K562 (cell line): ENCODE data around the gene DAO. TPM values are rescaled to one million over a fixed set of nuclear protein-coding genes. Genes with fewer than 3 reads are reported as not detected.

Source experiments
- ATAC-seq: fragments of 200-7000 bp; cut with Tn5 transposase; 3 replicates; pipeline ENCODE4 v1.9.1; 2020; ENCODE audit warnings: moderate library complexity
- BruUV-seq: library from RNA; stranded (reverse); fragments of 400-500 nt; replicated peaks from 2 replicates; lab custom pipeline; 2021; lab: Mats Ljungman, UMichigan
- CTCF ChIA-PET: fragments of 300-600 bp; formaldehyde crosslinking; extraction: SDS; loops from one replicate; lab custom pipeline; 2021; ENCODE audit warnings: low intra/inter-chr PET ratio; lab: Yijun Ruan, JAX
- POLR2A ChIA-PET: fragments of 300-600, 350-650 bp; sonication (Branson Sonifier 250); formaldehyde crosslinking; extraction: SDS; loops from one replicate; lab custom pipeline; 2021; ENCODE audit warnings: antibody characterized with exemption, inconsistent platforms; lab: Yijun Ruan, JAX
- DNase-seq, 4 experiments: peaks; one replicate each; pipeline versions ENCODE4 v3.0.0 to v3.0.0-alpha.2; 2011 to 2018; ENCODE audit warnings: low spot score in 3 of 4, mixed read lengths in 3 of 4; ENCODE audit errors: extremely low read depth in 1 of 4
- FAIRE-seq: peaks from 2 replicates; lab custom pipeline; 2011; peaks lifted over from hg19 to GRCh38; lab: Jason Lieb, UNC
- H2AFZ ChIP-seq: 2 replicates; pipeline ENCODE4 v1.6.0; 2011; ENCODE audit warnings: low read depth, low read length, control low read depth, inconsistent platforms
- H3K27ac ChIP-seq: fragments of 200-600 bp; 3 replicates; pipeline ENCODE4 v1.8.0; 2011; ENCODE audit warnings: low read depth, mild to moderate bottlenecking, control low read depth, inconsistent platforms, low read length, moderate library complexity, mixed read lengths; ENCODE audit errors: extremely low read depth
- H3K27me3 ChIP-seq, 2 experiments: fragments of 300-600 bp in 1 of 2; 2 replicates in 1 of 2; 3 replicates in 1 of 2; pipeline versions ENCODE4 v1.6.0 to v1.8.0; 2011; ENCODE audit warnings: inconsistent platforms in 2 of 2, low read length in 2 of 2, mild to moderate bottlenecking in 1 of 2, mixed read lengths in 1 of 2, moderate library complexity in 1 of 2; ENCODE audit not compliant: control insufficient read depth in 2 of 2, insufficient read depth in 2 of 2
- H3K36me3 ChIP-seq: fragments of 300-600 bp; 3 replicates; pipeline ENCODE4 v1.8.0; 2011; ENCODE audit warnings: mild to moderate bottlenecking, low read length, inconsistent platforms; ENCODE audit not compliant: control insufficient read depth, insufficient read depth
- H3K4me1 ChIP-seq, 2 experiments: fragments of 200-600 bp in 1 of 2; replicated peaks in 1 of 2; 2 replicates in 1 of 2; 3 replicates in 1 of 2; pipeline versions ENCODE4 v1.5.1 to v1.8.0; 2011; ENCODE audit warnings: inconsistent platforms in 2 of 2, low read length in 2 of 2, mild to moderate bottlenecking in 1 of 2, mixed read lengths in 1 of 2, moderate library complexity in 1 of 2; ENCODE audit not compliant: control insufficient read depth in 2 of 2, insufficient read depth in 2 of 2
- H3K4me2 ChIP-seq: 2 replicates; pipeline ENCODE4 v1.6.1; 2011; ENCODE audit warnings: low read length, control low read depth, inconsistent platforms, mixed read lengths; ENCODE audit not compliant: insufficient read depth
- H3K4me3 ChIP-seq: fragments of 200-600 bp; sonication (generic), shearing (Covaris generic); 2 replicates; pipeline ENCODE4 v1.5.1; 2016; ENCODE audit warnings: control low read depth, inconsistent platforms
- H3K79me2 ChIP-seq: fragments of 200-600 bp; 3 replicates; pipeline ENCODE4 v1.8.0; 2011; ENCODE audit warnings: low read length, inconsistent platforms; ENCODE audit not compliant: control insufficient read depth, insufficient read depth
- H3K9ac ChIP-seq, 2 experiments: 2 replicates each; pipeline versions ENCODE4 v1.6.0 to v1.6.1; 2011; ENCODE audit warnings: low read depth in 2 of 2, low read length in 2 of 2, control low read depth in 1 of 2, inconsistent platforms in 1 of 2, mild to moderate bottlenecking in 1 of 2, mixed read lengths in 1 of 2; ENCODE audit not compliant: insufficient read depth in 1 of 2
- H3K9me1 ChIP-seq: one replicate; pipeline ENCODE4 v1.6.0; 2011; ENCODE audit warnings: inconsistent platforms, mild to moderate bottlenecking, low read length, moderate library complexity; ENCODE audit not compliant: control insufficient read depth, insufficient read depth
- H3K9me3 ChIP-seq: replicated peaks from 2 replicates; pipeline ENCODE4 v1.5.1; 2011; ENCODE audit warnings: low read depth, low read length, inconsistent platforms; ENCODE audit not compliant: control insufficient read depth, insufficient read depth
- H4K20me1 ChIP-seq: replicated peaks from 2 replicates; pipeline ENCODE4 v1.6.1; 2011; ENCODE audit warnings: low read length, inconsistent platforms, mixed read lengths; ENCODE audit not compliant: control insufficient read depth, insufficient read depth
- CCNT2 ChIP-seq: IDR thresholded peaks from 2 replicates; pipeline ENCODE4 v1.6.1; 2011; ENCODE audit warnings: borderline replicate concordance, low read depth, mild to moderate bottlenecking, moderate library complexity, mixed read lengths, low read length; ENCODE audit not compliant: insufficient read length; ENCODE audit errors: extremely low read depth
- CTBP1 ChIP-seq: fragments of 450-650 bp; IDR thresholded peaks from 2 replicates; pipeline ENCODE4 v1.6.1; 2016; ENCODE audit warnings: borderline replicate concordance
- CTCF ChIP-seq, 3 experiments: IDR thresholded peaks in 2 of 3; conservative IDR thresholded peaks in 1 of 3; 2 replicates each; pipeline ENCODE4 v1.5.1; 2011 to 2012; ENCODE audit warnings: low read length in 3 of 3, mild to moderate bottlenecking in 3 of 3, control low read depth in 2 of 3, improper control_type of control experiment in 1 of 3, inconsistent platforms in 1 of 3, low read depth in 1 of 3, mixed read lengths in 1 of 3, moderate library complexity in 1 of 3; ENCODE audit not compliant: insufficient read depth in 2 of 3
- PTBP1 ChIP-seq: fragments of 200-400 bp; formaldehyde crosslinking; IDR thresholded peaks from 2 replicates; pipeline ENCODE4 v1.6.1; 2017; ENCODE audit warnings: low read depth, low read length
- RBM25 ChIP-seq: fragments of 200-400 bp; formaldehyde crosslinking; IDR thresholded peaks from 2 replicates; pipeline ENCODE4 v1.6.1; 2018; ENCODE audit warnings: low read length, low read depth, moderate library complexity; ENCODE audit not compliant: severe bottlenecking
- REST ChIP-seq, 2 experiments: fragments of 450-650 bp; formaldehyde crosslinking in 1 of 2; IDR thresholded peaks; 2 replicates each; pipeline versions ENCODE4 v1.4.0 to v1.6.1; 2014 to 2020; ENCODE audit warnings: mild to moderate bottlenecking in 2 of 2, borderline replicate concordance in 1 of 2, low read depth in 1 of 2
- SMC3 ChIP-seq: conservative IDR thresholded peaks from 2 replicates; pipeline ENCODE4 v1.6.1; 2011; ENCODE audit warnings: low read depth, low read length, improper control_type of control experiment; ENCODE audit not compliant: insufficient read depth
- WGBS: fragments of 100-300 bp; shearing (Covaris generic); methylation state at CpG from one replicate; pipeline ENCODE4 v1.1.6; 2016; ENCODE audit warnings: low coverage, mixed read lengths; ENCODE audit not compliant: insufficient coverage; ENCODE audit errors: missing lambda C conversion rate; 5-methylcytosine and 5-hydroxymethylcytosine counted together
- in situ Hi-C: fragments of 300-500 bp; cut with MboI; formaldehyde crosslinking; loops from 4 replicates; pipeline ENCODE4 v1.15.0; 2018; ENCODE audit warnings: inconsistent platforms, mixed read lengths
- intact Hi-C: fragments of 100-400 bp; cut with micrococcal nuclease; formaldehyde crosslinking; loops from 2 replicates; pipeline ENCODE4 v1.14.2; 2022
- polyA plus RNA-seq, 8 experiments: library from polyadenylated mRNA; depleted of rRNA in 4 of 8; stranded (reverse) in 5 of 8; unstranded in 3 of 8; fragments of >200 nt; fragmentation: Nextera tagmentation in 2 of 8; fragmentation: Illumina TruSeq in 1 of 8; extraction: Ambion mirVana in 2 of 8; extraction: Trizol in 1 of 8; gene quantifications; 2 replicates each; pipeline versions ENCODE4 v1.2.1 to v1.2.3, GENCODE V29; 2011 to 2014; ENCODE audit warnings: inconsistent platforms in 1 of 8, missing spikeins in 1 of 8
- total RNA-seq, 7 experiments: library from RNA; depleted of rRNA in 6 of 7; stranded (reverse); fragments of >200 nt in 6 of 7; fragmentation: Illumina TruSeq in 2 of 7; extraction: Trizol in 2 of 7; gene quantifications; 2 replicates each; pipeline versions ENCODE4 v1.2.1 to v1.2.3, GENCODE V29; 2011 to 2021; ENCODE audit warnings: low replicate concordance in 1 of 7

Gene DAO
- total and polyA plus RNA-seq, 9 of the 15 experiments (the other 6 are each of a cell fraction or from before 2014, with no cell fraction given), result not detected

- 8% methylated on average over 16 of the region's 16 CpGs for WGBS
- peak; percentile 88 for FAIRE-seq
- H3K4me2 ChIP-seq, result no peak overlapping the region
- peak; percentile 55 to 72 (median 68) for DNase-seq
- intact Hi-C loops, result loop anchor here (1.0 to 2.0 kb wide), 2 partner anchors 66 to 209 kb away; partner anchors contain the start of gene ALKBH2
- ChIA-PET POLR2A (interaction anchor here (0.9 to 1.5 kb wide), 3 partner anchors 10 to 19 kb away, joined by 3 to 4 read pairs (median 3); no protein-coding TSS in a partner anchor), CTCF (no interaction called here)
- no peaks in the 10 kb centered on the region for H3K9me3 ChIP-seq
- H4K20me1 ChIP-seq, result no peaks in the 10 kb centered on the region; the same call in 1 of the 2 replicates
- no peaks in the 10 kb centered on the region for H3K9me1 ChIP-seq
- H3K27me3 ChIP-seq, result peaks cover 21 to 52% of the 10 kb centered on the region in 2 experiments
- H2AFZ ChIP-seq, result no peak overlapping the region
- H3K79me2 ChIP-seq, result no peaks in the 10 kb centered on the region
- no peak overlapping the region for H3K27ac ChIP-seq
- peak; percentile 93 for ATAC-seq
- H3K4me1 ChIP-seq, result no peaks in the 10 kb centered on the region; a peak in 1 of 5 replicates
- BruUV-seq, result no TSS peak
- H3K36me3 ChIP-seq, result no peaks in the 10 kb centered on the region
- no peak overlapping the region for H3K9ac ChIP-seq
- in situ Hi-C loops, result no loop called here
- no peak overlapping the region for H3K4me3 ChIP-seq
- TF ChIP-seq CTCF (IDR thresholded peaks at IDR 0.05 in 2 of 3, conservative IDR thresholded peaks at IDR 0.05 in 1 of 3; ENCODE audit: insufficient read depth in 2 of 3, low read depth in 1 of 3, low read length in 3 of 3) (peak; percentile 77 to 82 (median 80)), SMC3 (peak; percentile 36; the same call in 1 of the 2 replicates), REST (IDR thresholded peaks at IDR 0.05; ENCODE audit: borderline replicate concordance) (peak; percentile 47; the same call in 1 of the 2 replicates), REST (CRISPR knock-in tag; IDR thresholded peaks at IDR 0.05; ENCODE audit: low read depth) (no peak), PTBP1 (no peak), CTBP1 (peak; percentile 19; the same call in 1 of the 2 replicates), RBM25 (peak; percentile 32), CCNT2 (no peak)
Measured at GRCh38 chr12:108884116-108885012, 4.5 kb downstream of the DAO start.
